ENCODE results near the gene DARS1. TPM values are rescaled to one million over a fixed set of nuclear protein-coding genes. Genes with fewer than 3 reads are reported as not detected.

The DARS1 gene
- total RNA-seq, 2 donors from 2014 or later: 53.8 to 72.1 TPM

DNA sequence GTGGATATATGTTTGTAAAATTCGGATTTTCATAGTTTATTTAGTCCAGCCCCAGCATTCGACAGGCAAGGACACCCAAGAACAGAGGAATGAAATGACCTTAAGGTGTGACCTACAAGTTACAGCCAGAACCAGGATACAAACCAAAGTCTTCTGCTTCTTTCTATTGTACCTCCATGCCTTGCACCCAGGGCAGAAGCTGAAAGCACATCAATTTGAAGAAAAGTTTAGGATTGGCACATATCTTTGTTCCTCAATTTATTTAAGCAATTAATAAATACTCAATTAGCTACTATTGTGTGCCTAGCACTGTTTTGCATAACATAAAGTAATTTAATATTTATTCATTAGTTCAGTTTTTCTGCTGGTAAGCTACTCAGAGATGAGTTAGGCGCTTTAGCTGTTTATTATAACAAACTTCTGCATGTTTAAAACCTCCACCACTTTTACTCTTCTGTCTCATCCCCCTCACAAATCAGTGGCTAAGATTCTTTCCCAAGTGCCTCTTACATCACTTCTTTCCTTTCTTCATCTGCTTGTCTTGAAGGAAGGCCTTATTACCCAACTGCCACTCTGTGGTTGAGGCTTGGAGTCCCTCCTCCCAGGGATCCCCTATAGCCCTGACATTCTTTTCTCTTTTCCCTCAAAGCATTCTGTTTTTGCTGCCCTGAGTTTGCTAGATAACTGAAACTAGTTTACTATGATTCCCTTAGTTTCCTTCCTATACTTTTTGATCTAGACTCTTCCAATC is 37.1 kb upstream of the DARS1 start:
- no peak overlapping the region for H3K4me3 Mint-ChIP-seq
- no peaks in the 10 kb centered on the region for H3K27me3 Mint-ChIP-seq
- peaks cover 2% of the 10 kb centered on the region for H3K36me3 Mint-ChIP-seq (ENCODE audit: low read depth)
- peak overlapping the region; percentile 69 for H3K27ac Mint-ChIP-seq
- H3K9me3 ChIP-seq (ENCODE audit: control insufficient read depth, low read length, poor library complexity, severe bottlenecking): no peaks in the 10 kb centered on the region
- DNase-seq: no peak
- ATAC-seq: no peak
- peaks cover 7% of the 10 kb centered on the region for H3K4me1 Mint-ChIP-seq

DNA sequence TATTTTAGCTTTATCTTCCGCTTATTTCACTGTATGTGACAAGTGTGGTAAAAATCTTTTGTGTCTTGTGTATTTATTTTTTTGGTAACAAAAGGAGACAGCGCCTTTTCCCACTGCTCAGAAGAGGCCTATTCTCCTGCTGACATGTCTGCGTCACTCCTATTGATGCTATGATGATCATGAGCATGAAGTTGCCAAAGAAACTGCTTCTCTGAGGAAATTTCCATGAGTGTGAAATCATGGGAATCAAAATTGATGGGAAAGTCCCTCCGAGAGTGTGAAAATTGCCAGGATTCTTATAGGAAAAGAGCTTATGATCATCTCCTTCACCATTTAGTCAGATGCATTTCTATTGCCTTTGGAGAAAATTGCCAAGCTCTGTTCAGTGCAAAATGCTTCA is 36.5 kb upstream of the DARS1 start:
- H3K36me3 Mint-ChIP-seq (ENCODE audit: low read depth): peaks cover 2% of the 10 kb centered on the region
- H3K4me1 Mint-ChIP-seq: peaks cover 7% of the 10 kb centered on the region
- no peak for ATAC-seq

DNA sequence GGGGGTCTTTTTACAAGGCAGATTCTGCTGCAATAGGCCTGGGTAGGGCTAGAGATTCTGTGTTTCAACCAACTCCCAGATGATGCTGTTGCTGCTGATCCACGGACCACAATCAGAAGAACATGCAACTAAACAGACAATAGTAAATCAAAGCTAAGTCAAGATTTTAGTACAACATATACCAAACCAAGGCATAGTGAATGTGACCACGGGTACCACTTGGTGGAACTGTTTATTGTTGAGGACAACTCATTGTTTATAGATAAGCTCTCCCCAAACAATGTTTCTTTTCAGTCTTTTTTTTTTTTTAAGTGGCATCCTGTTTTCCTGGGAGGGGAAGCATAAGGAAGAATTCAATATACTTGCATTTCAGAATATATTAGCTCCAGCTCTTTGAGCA is 36.0 kb upstream of the DARS1 start:
- Mint-ChIP-seq H3K36me3 (ENCODE audit: low read depth) (peaks cover 2% of the 10 kb centered on the region), H3K27ac (no peak overlapping the region), H3K27me3 (no peaks in the 10 kb centered on the region), H3K4me1 (peaks cover 8% of the 10 kb centered on the region), H3K4me3 (no peak overlapping the region)
- no peaks in the 10 kb centered on the region for H3K9me3 ChIP-seq (ENCODE audit: control insufficient read depth, low read length, poor library complexity, severe bottlenecking)
- DNase-seq: no peak
- ATAC-seq: no peak

More for the DNA sequence above, 36.5 kb upstream of the DARS1 start:
- no peak for DNase-seq
- H3K27ac Mint-ChIP-seq: no peak overlapping the region
- no peaks in the 10 kb centered on the region for H3K27me3 Mint-ChIP-seq
- no peak overlapping the region for H3K4me3 Mint-ChIP-seq
- no peaks in the 10 kb centered on the region for H3K9me3 ChIP-seq (ENCODE audit: control insufficient read depth, low read length, poor library complexity, severe bottlenecking)

DNA sequence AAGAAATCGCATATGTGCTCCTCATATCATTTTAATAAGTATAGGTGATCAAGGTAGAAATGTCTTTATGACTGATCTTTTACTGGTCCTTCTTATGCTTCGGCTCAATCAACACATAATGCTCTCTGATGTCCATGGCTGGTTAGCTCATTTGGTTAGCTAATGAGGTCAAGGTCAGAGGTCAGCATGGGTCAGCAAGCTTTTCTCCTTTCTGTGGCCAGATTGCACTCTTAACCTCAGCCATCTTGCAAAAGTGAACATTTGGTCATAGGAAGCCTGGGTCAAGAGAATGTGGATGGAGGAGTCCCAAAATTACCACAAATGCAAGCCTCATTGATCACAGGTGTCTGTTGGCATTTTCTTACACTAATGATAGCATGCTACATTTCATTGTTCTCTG is 35.4 kb upstream of the DARS1 start:
- Mint-ChIP-seq H3K4me1 (peaks cover 9% of the 10 kb centered on the region), H3K27ac (no peak overlapping the region), H3K27me3 (no peaks in the 10 kb centered on the region), H3K4me3 (no peak overlapping the region), H3K36me3 (ENCODE audit: low read depth) (peaks cover 2% of the 10 kb centered on the region)
- no peak for DNase-seq
- no peak for ATAC-seq
- H3K9me3 ChIP-seq (ENCODE audit: control insufficient read depth, low read length, poor library complexity, severe bottlenecking): no peaks in the 10 kb centered on the region

DNA sequence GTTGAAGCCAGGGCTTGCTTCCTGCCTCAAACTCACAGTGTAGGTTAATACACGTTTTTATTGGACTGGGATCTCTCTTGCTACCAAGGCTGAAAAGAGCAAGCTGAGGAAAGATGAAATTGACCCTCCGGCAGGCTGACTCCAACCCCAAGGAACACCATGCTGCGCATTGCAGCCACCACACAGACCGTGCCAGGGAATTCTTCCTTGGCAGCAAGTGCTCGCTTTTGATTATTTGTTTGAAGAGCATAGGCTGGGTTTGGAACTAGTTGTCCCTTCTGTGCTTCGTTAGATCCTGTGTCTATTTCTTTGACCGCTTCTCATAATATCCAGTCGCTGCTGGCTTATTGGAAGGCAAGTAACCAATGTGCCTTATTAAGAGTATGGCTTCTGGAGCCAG is 34.4 kb upstream of the DARS1 start:
- Mint-ChIP-seq H3K36me3 (ENCODE audit: low read depth) (peaks cover 2% of the 10 kb centered on the region), H3K4me3 (no peak overlapping the region), H3K4me1 (peaks cover 9% of the 10 kb centered on the region), H3K27me3 (no peaks in the 10 kb centered on the region), H3K27ac (no peak overlapping the region)
- DNase-seq (no peak), ATAC-seq (no peak)
- no peaks in the 10 kb centered on the region for H3K9me3 ChIP-seq (ENCODE audit: control insufficient read depth, low read length, poor library complexity, severe bottlenecking)

DNA sequence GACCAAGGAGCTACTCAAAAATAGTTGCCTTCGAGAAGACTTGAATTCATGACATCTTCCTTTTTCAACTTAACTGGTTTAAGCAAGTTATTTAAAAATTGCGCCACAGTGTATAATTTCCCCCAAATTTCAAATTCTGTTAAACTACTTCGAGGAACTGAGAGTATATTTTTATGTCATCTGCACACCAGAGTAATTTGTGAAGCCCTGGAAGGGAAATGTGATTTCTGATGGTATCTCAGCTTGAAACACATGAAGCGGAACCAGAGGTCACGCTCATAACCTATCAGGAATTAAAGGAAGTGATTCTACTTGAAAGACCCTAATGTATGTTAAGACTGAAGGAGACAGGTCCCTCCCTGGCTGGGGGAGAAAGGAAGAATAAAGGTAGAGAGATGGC is 33.9 kb upstream of the DARS1 start:
- no peaks in the 10 kb centered on the region for H3K9me3 ChIP-seq (ENCODE audit: control insufficient read depth, low read length, poor library complexity, severe bottlenecking)
- peaks cover 11% of the 10 kb centered on the region for H3K4me1 Mint-ChIP-seq
- no peak overlapping the region for H3K27ac Mint-ChIP-seq
- H3K27me3 Mint-ChIP-seq: no peaks in the 10 kb centered on the region
- no peak overlapping the region for H3K4me3 Mint-ChIP-seq
- H3K36me3 Mint-ChIP-seq (ENCODE audit: low read depth): peaks cover 2% of the 10 kb centered on the region
- ATAC-seq (peak; percentile 42), DNase-seq (no peak)

DNA sequence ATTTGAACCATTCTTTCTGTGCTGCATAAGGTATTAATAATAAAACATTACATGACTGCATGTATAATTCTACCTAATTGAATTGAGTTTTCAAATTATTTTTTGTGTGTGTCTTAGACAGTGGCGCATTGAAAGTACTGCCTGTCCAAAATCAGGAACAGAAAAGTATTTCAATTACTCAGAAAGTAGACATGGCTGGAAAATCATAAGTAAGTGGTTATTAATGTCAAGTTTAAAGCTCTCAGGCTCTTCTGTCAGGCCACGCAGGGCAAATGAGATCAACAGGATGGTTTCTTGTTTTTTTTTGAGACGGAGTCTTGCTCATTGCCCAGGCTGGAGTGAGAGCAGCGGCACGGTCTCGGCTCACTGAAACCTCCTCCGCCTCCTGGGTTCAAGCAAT is 32.4 kb upstream of the DARS1 start:
- no peaks in the 10 kb centered on the region for H3K27me3 Mint-ChIP-seq

DNA sequence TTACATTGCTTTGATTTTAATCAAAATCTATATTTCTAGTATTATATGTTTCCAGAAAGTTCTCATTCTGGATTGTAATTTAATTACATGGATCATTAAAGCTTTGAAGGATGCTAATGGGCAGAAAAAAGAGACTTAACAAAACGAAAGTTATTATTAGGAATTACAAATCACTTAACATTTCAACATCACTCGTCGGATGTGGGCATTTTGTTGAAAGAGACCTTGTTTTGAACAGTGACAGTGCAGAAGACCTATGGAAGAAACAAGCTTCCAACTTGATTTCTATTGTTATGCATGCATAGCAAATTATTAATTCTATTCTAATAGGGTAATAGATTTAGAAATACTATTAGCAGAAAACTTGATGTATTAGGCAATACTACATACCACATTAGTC is 31.4 kb upstream of the DARS1 start:
- H3K4me3 Mint-ChIP-seq: no peak overlapping the region
- H3K27me3 Mint-ChIP-seq: no peaks in the 10 kb centered on the region
- DNase-seq (no peak), ATAC-seq (no peak)
- H3K27ac Mint-ChIP-seq: no peak overlapping the region
- H3K36me3 Mint-ChIP-seq (ENCODE audit: low read depth): peaks cover 2% of the 10 kb centered on the region
- H3K4me1 Mint-ChIP-seq: peaks cover 19% of the 10 kb centered on the region
- no peaks in the 10 kb centered on the region for H3K9me3 ChIP-seq (ENCODE audit: control insufficient read depth, low read length, poor library complexity, severe bottlenecking)

More for the DNA sequence above, 32.4 kb upstream of the DARS1 start:
- H3K9me3 ChIP-seq (ENCODE audit: control insufficient read depth, low read length, poor library complexity, severe bottlenecking): no peaks in the 10 kb centered on the region
- H3K36me3 Mint-ChIP-seq (ENCODE audit: low read depth): peaks cover 2% of the 10 kb centered on the region
- no peak overlapping the region for H3K4me3 Mint-ChIP-seq
- DNase-seq (no peak), ATAC-seq (no peak)
- H3K4me1 Mint-ChIP-seq: peaks cover 15% of the 10 kb centered on the region
- no peak overlapping the region for H3K27ac Mint-ChIP-seq

DNA sequence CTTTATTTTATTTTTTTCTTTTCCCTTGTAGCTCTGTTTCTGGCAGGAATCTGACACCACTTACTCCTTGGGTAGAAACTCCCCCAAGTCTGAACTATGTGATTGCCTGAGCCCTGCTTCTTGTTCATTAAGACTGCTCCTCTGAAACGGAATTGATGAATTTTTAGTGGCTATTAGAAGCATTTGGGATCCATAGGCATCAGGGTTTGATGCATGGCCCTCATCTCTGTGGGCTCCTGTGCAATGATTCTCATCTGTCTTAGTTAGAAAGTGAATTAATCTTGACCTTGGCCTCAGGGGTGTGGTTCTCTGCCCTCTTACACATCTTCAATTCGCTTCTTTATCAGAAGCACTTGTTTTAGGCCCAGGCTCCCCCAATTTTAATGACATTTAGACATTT is 31.0 kb upstream of the DARS1 start:
- H3K36me3 Mint-ChIP-seq (ENCODE audit: low read depth): peaks cover 2% of the 10 kb centered on the region
- DNase-seq (no peak), ATAC-seq (no peak)
- H3K9me3 ChIP-seq (ENCODE audit: control insufficient read depth, low read length, poor library complexity, severe bottlenecking): no peaks in the 10 kb centered on the region
- H3K4me3 Mint-ChIP-seq: no peak overlapping the region
- H3K4me1 Mint-ChIP-seq: peaks cover 19% of the 10 kb centered on the region
- H3K27me3 Mint-ChIP-seq: no peaks in the 10 kb centered on the region
- no peak overlapping the region for H3K27ac Mint-ChIP-seq

DNA sequence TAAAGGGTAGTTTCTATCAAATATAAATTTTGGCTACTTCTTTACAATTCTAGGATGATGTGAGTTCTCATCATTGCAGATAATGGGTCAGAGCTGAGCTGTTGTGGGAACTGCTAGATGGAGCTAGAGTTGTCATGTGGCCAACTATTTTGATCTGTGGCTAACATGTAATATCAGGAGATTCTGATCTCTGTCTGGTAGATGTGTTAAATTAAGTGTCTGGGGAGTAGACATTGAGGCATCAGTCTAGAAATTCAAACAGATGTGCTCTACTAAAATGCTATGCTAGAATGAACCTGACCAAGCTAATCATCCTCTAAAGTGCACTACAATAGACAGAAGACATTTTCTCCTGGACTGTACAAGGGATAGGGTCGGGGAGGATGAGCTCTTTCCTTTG is 30.3 kb upstream of the DARS1 start:
- H3K36me3 Mint-ChIP-seq (ENCODE audit: low read depth): peaks cover 2% of the 10 kb centered on the region
- H3K27me3 Mint-ChIP-seq: no peaks in the 10 kb centered on the region
- no peaks in the 10 kb centered on the region for H3K9me3 ChIP-seq (ENCODE audit: control insufficient read depth, low read length, poor library complexity, severe bottlenecking)
- no peak overlapping the region for H3K27ac Mint-ChIP-seq
- no peak for DNase-seq
- no peak overlapping the region for H3K4me3 Mint-ChIP-seq
- no peak for ATAC-seq
- peaks cover 19% of the 10 kb centered on the region for H3K4me1 Mint-ChIP-seq

DNA sequence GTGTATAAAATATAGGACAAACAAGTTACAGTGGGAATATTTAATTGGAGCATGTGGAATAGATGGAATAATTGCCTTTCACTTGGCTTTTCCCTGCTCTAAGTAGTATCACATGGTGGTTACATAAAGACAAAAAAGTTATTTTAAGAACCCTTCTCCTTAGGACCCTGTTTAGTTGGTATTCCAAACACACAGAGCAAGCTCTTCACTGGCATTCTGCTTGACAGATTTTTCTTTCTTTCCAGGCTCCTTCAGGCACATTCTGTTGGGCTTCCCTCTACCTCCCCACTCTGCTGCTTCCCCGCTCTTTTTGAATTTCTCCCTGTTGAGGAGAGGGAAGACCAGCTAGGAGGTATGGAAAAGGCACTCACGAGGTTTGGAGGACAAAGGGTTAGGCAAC is 29.0 kb upstream of the DARS1 start:
- ATAC-seq (no peak), DNase-seq (no peak)
- H3K4me1 Mint-ChIP-seq: peaks cover 19% of the 10 kb centered on the region
- H3K27ac Mint-ChIP-seq: no peak overlapping the region
- peaks cover 2% of the 10 kb centered on the region for H3K36me3 Mint-ChIP-seq (ENCODE audit: low read depth)
- H3K4me3 Mint-ChIP-seq: no peak overlapping the region
- H3K27me3 Mint-ChIP-seq: no peaks in the 10 kb centered on the region
- no peaks in the 10 kb centered on the region for H3K9me3 ChIP-seq (ENCODE audit: control insufficient read depth, low read length, poor library complexity, severe bottlenecking)

DNA sequence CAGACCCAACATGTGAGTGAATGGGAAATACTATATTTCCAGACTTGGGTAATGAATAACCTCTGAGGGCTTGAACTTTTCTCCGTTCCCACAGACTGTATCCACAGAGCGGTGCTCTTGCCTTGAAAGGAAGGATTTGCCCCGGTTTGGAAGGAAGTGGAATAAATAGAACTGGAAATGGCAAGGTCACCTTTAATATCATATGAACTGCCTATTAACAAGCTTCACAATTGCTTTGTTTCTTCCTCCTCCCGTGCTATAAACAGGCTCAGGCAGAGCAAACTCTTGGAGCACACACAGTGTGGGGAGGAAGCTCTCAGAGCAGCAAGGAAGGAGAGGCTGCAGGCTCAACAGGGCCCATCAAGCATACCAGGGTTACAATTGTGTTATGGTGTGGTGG is 28.5 kb upstream of the DARS1 start:
- Mint-ChIP-seq H3K36me3 (ENCODE audit: low read depth) (peaks cover 2% of the 10 kb centered on the region), H3K4me1 (peaks cover 19% of the 10 kb centered on the region), H3K4me3 (no peak overlapping the region), H3K27ac (no peak overlapping the region), H3K27me3 (no peaks in the 10 kb centered on the region)
- ATAC-seq (no peak), DNase-seq (no peak)
- H3K9me3 ChIP-seq (ENCODE audit: control insufficient read depth, low read length, poor library complexity, severe bottlenecking): no peaks in the 10 kb centered on the region

DNA sequence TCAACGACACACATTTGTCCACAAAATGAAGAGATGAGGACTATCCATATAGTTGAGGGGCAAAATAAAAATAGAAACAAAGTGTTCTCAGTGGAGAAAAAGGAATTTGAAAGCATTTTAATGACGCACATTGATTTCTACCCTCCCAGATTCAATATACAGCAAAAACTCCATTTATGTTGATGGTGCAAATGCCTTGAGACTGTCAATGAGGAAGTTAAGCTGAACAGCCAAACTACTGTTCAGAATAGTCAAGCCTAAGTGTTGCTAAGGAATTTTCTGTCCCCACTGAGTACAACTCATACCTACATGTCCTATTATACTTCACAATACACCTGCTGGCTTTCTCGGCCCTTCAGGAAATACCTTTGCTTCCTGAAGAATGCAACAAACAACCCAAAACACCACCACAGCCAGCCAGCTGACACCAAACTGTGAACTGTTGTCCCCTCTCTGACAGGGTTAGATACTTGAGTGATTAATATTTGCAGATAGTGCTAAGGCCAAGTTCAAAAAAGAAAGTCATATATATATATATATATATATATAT is 27.8 kb upstream of the DARS1 start:
- Mint-ChIP-seq H3K36me3 (ENCODE audit: low read depth) (no peaks in the 10 kb centered on the region), H3K4me1 (peaks cover 20% of the 10 kb centered on the region), H3K4me3 (no peak overlapping the region), H3K27me3 (no peaks in the 10 kb centered on the region), H3K27ac (no peak overlapping the region)
- DNase-seq: no peak
- H3K9me3 ChIP-seq (ENCODE audit: control insufficient read depth, low read length, poor library complexity, severe bottlenecking): no peaks in the 10 kb centered on the region
- ATAC-seq: no peak

DNA sequence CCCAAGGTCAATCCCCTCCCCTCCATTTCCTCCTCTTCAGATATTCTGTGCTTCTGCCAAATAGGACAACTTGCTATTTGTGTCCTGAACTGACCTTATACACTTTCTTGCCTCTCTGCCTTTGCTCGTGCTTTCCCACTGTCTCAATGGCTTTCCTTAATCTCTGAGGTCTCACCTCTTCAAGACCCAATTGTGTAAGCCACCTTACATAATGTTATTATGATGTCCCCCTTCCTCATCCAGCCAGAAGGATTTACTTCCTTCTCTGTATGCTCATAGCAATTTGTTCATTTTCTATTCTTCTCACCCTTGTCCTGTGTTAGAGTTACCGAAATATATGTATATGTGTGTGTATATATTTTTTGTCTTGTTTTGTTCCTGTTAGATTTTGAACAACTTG is 26.9 kb upstream of the DARS1 start:
- Mint-ChIP-seq H3K36me3 (ENCODE audit: low read depth) (no peaks in the 10 kb centered on the region), H3K4me3 (no peak overlapping the region), H3K27ac (no peak overlapping the region), H3K4me1 (peaks cover 23% of the 10 kb centered on the region), H3K27me3 (no peaks in the 10 kb centered on the region)
- H3K9me3 ChIP-seq (ENCODE audit: control insufficient read depth, low read length, poor library complexity, severe bottlenecking): no peaks in the 10 kb centered on the region
- ATAC-seq: no peak
- DNase-seq: no peak
